DMS153 (cell line): ENCODE measurements around the gene PCBP2.

Source experiments
- DNase-seq: peaks from one replicate; lab custom pipeline; 2025; lab: John Stamatoyannopoulos, UW

The PCBP2 gene

DNA sequence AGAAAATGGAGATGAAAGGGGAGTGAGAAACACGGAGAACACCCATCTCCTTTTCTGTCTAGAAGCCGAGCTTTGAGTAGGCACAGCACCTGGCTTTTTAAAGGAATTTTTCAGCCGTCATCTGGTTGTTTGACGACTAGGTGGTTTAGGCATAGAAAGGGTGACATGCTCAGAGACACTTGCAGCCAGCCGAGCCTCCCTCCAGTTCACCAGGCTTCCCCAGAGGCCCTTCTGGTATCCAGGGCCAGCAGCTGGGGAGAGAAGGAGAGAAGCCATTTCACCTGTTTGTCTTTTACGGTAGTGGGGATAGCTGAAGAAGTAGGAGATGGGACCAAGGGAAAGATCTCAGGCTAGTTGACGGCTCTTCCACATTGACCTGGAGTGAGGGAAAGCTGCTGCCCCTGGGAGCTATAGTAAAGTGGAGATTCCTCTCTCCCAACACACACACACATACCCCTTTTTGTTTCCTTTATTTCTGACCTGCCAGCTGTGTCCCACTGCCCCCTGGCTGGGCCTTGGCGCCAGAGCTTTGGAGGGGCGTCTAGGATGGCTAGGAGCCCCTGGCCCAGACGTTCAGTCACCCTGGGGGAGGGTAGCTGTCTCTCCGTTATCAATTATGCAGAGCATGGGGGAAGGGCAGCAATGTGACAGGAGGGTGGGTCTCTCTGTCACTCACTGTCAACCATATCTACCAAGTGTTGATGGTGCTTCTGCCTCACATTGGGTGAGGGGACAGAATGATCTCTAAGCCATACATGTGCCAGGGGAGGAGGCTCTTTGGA lies 41.9 kb downstream of the PCBP2 start:
- DNase-seq: no peak

DNA sequence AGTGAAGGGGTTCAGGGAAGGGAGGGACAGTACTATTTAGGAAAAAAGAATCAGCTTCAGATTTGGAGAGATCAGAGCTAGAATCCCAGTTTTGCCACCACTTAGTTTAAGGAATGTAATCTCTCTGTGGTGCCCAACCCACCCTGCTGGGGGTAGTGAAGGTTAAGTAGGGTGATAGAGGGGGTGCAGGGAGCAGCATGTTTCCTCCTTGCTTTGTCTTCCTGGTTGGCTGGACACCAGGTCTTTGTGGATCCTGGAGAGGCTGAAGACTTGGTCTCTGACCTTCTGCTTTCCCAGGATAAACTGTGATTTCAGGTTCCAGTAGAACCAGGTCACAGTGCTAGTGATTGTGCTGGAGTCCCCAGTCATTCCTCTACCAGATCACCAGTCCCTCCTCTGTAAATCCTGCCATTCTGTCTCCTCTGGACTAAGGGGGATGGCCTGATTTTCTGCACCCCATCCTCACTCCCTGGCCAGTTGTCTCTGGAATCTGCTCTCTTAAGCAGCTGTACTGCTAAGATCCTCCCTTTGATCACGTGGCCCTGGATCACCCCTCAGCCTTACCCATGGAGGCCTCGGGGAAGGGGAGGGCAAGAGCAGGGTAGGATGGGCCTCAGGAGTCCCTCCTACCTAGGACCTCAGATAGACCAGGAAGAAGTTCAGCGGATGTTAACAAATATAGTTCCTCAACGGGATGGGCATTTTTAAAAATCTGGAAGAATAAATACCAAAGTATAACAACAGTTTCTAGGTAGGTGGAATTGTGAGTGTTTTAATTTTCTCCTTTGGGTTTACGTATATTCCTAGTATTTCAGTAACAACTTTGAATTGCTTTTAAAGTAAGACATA lies 44.2 kb downstream of the PCBP2 start:
- DNase-seq: no peak

DNA sequence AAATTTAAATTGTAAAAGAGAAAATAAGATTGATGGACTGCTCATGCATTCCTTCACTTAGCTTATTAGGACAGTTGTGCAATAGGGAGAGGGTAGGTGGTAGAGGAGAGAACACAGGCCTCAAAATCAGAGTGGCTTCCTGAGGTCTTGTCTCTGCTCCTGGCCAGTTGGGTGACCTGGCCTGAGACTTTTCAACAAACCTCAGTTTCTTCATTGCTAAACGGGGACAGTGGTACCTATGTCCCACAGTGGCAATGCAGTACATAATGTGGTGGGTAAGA lies 44.8 kb downstream of the PCBP2 start:
- no peak for DNase-seq

DNA sequence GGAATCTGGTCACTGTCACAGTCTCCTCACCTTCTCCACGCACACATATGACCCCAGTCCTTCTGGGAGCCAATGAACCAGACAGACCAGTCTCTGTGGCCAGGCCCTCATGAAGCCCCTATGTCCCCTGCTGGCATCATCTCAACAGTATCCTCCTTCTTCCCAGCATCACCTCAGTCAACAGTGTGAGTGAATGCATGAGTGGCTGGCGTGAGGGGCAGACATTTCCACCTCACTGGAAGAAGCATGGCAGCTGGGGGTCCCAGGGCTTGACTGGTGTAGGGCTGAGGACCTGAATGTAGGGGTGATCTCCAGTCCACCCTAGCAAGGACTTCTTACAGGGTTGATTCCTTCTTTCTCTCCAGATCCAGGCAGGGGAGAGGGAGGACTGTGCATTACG lies 45.6 kb downstream of the PCBP2 start:
- DNase-seq: no peak

DNA sequence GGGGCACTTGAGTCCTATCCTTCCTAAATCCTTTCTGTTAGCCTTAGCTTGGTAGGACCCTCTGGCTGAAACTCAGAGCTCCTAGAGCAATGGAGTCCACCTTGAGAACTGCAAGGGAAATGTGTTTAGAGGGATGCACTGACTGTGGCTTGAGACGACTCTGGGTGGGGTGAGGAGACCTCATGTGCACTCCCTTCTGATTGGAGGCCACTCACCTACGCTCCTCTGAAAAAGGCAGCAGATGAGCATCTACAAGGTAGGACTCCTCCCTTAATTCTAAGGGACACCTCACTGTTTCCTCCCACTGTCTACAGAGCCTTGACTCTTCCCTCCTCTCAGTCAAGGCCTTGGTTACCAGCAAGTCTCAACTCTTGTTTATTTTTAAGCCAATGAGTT lies 46.3 kb downstream of the PCBP2 start:
- no peak for DNase-seq

DNA sequence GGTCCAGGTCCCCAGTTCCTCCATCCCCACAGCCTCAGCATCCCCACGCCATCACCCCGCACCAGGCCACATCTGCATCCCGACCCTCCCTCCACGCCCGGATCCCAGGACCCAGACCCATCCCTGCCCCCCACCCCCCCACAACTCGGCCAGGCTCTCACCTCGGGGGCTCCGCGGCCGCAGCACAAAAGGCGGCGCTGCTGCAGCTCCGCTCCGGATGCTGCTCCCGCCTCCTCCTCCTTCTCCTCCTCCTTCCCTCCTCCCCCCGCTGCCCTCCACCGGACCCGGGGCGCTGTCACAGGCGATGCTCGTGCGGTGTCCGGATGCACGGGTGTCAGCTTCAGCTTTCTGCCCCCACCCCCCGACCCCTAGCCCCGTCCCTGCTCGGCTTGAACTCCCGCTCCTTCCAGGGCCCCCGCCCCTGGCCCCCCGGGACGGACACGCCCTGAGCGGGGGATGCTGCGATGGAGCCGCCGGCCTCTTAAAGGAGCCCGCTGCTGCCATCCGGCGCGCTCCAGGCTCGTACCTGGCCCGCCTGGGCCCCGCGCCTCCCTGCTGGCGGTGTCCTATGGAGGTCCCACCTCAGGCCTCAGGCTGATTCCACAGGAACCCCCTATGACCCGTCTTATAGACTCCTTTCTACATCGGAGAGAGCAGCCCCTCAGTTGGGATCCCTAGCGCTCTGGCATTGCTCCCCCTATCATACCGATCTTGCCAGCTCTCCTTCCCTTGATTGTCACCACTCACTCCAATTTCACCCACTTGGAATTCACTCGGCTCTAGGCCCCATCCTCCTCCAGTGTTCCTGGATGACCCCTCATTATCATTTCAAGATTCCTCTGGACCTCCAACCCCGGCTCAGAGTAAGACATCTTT lies 47.6 kb downstream of the PCBP2 start, which contains the start of gene MAP3K12:
Gene MAP3K12 (minus strand): TSS at position 193 of the 876 bp plus-strand sequence. CDS start 12,067 bp downstream, outside the sequence.
- no peak for DNase-seq

DNA sequence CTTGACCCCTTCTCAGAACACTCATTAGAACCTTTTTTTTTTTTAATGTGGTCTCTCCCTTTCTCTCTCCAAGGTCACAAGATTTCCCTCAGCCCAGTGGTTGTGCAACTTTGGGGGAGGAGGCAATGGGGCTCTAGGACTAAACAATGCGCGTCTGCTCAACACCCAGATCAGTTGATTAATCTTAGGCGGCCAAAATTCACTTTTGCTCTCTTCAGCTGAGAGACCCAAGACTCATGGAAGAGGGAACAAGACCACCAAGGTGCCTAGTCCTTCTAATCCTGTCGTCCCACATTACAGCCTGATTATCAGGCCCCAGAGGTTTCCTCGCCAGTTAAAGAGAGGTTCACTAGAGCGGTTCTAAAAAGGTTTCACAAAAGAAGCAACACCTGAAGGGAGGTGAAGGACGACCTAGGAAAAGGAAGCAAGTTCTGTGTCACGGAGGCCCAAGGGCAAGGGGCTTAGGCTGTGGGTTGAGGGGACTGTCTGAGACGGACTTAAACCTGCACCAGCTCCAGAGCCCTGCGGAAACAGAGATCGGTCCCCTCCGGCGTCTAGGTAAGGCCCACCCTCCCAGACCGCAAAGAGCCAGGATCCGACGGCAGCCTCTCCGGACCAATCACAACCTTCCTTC lies 48.4 kb downstream of the PCBP2 start:
- no peak for DNase-seq

DNA sequence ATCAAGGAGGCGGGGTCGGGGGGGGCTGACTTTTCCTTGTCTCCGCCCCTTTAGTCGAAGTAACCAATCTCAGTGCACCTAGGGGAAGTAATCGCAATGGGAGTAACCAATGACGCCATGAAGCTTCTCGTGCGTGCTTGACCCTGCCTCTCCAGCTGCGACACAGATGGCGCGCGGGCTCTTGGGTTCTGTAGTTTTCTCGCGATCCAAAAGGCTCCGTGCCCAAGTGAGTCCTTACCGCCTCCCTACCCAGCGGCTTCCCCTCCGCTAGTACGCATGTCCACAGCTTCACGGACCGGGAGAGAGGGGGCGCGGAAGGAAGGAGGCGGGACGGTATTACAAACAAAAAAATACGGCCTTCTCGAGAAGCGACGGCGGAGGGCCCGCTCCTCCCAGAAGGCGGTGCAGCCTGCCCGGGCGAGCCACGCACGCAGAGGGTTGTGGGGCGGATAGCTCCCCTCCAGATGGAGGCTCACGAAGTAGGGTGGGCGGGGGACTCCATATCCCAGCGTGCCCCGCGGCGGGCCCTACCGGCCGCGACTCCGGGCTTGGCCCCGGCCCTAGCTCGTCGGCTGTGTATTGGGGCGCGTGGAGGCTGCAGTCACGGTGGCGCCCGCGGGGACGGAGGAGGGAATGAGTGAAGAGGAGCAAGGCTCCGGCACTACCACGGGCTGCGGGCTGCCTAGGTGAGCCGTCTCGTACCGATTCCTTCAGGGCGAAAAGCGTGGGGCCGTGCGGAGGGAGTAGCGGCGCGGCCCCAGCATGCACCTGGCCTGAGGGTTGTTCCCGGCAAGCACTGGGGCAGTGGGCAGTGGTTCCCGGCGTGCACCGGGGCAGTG lies 49.1 kb downstream of the PCBP2 start, which contains the start of gene TARBP2:
Gene TARBP2 (plus strand): TSS at position 508 of the 839 bp plus-strand sequence. CDS start 126 bp downstream, at position 634.
- DNase-seq: peak; percentile 99

DNA sequence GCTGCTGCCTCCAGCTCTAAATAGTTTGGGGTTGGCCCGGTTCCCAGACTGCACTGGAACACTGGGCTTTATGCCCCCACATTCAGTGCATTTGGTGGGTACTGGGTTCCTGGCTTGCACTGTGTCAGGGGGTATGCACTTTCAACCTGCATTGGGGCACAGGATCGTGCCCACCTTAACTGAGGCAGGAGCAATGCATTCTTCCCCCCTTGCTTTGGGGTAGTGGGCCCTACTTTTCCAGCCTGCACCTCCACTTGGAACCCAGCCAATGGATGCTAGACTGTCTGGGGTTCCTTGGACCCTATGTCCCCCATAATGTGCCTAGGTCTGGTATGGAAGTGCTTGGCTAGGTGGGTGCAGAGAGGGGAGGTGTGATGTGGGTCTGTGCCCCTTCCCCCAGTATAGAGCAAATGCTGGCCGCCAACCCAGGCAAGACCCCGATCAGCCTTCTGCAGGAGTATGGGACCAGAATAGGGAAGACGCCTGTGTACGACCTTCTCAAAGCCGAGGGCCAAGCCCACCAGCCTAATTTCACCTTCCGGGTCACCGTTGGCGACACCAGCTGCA lies 49.8 kb downstream of the PCBP2 start:
- DNase-seq: no peak

DNA sequence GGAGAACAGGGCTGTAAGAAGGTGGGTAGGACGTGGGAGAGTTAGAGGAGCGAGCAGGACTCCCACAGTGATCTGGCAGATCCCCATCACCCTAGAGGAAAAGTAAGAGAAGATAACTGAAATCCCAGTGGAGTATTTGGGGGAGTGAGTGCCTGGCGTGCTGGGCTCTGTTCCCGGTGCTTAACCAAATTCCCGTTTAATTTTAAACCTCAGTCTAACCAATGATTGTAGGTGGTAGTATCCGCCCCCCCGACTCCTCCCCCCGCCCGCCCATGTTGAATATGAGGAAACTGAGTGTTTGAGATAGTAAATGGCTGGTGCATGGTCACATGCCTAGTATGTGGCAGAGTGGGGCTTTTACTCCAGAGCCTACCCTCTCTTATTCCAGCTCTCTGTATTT lies 50.4 kb downstream of the PCBP2 start:
- DNase-seq: no peak

DNA sequence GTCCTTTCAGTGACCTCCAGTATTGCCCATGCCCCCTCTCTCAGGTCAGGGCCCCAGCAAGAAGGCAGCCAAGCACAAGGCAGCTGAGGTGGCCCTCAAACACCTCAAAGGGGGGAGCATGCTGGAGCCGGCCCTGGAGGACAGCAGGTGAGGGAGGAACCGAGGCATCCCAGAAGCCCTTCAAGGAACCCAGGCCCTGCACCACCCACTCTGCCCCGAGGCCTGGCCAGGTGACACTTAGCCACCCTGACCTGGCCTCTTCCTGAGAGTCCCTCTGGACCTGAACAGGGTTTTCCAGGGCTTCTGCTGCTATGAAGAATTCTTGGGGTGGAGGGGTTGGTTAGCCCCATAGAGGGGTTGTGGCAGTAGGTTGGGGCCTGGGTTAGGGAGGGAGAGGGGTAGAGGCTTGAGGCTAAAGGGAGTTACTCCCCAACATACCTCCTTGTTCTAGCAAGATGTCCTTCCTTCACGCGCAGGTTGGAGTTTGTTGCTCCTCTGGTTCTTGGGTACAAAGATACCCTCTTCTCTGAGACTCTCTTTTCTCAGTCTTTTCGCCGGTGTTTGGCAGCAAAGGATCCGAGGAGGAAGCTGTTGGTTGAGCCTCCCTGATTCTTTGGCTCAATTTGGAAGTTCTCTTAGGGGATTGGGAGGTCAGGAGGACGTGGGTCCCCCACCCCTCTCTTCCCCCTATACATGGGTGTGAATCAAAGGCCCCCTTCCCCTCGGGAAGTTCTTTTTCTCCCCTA lies 51.3 kb downstream of the PCBP2 start:
- no peak for DNase-seq

DNA sequence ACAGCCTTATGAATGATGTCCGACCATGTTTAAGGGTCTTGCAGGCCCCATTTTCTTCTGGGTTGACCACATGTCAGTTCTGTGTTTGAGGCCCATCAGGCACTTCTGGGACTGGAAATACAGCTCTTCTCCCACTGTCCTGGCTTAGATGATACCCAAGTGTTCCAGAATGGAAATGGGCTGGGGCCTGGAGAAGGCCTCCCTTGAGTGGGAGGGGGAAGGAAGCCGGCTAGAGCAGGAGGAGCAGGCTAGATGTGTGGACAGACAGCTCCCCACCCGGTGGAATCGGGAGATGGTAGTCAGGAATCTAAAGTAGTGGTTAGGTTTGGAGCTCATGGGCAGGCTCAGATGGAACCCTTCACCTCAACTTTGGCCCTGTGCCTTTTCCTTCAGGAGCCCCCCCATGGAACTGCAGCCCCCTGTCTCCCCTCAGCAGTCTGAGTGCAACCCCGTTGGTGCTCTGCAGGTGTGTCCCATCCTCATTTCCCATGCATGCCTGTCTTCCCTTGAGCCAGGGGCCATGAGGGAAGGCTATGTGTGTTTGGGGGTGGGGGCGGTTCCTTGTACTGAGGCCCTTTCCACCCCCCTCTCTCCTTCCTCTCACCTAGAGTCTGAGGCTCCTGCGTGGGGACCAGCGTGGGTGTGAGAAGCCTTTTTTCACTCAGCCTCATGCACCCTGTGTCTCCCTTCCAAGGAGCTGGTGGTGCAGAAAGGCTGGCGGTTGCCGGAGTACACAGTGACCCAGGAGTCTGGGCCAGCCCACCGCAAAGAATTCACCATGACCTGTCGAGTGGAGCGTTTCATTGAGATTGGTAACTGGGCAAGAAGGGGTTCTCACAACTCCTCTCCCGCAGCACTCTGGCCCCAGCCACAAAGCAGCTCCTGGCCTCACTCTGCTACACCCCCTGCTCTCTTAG lies 52.4 kb downstream of the PCBP2 start:
- DNase-seq: no peak

DNA sequence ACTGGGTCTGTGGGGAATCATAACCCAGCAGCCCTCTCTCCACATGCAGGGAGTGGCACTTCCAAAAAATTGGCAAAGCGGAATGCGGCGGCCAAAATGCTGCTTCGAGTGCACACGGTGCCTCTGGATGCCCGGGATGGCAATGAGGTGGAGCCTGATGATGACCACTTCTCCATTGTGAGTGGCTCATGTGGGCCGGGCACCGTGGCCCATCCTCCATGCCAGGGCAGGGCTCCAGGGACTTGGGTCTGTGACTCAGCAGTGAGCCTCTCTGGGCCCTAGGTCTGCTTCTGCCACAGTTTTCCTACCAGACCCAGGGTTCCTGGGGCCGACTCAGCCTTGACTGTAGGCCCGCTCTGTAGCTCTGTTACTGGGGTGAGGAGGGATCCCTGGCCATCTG lies 53.2 kb downstream of the PCBP2 start:
- DNase-seq: no peak

DNA sequence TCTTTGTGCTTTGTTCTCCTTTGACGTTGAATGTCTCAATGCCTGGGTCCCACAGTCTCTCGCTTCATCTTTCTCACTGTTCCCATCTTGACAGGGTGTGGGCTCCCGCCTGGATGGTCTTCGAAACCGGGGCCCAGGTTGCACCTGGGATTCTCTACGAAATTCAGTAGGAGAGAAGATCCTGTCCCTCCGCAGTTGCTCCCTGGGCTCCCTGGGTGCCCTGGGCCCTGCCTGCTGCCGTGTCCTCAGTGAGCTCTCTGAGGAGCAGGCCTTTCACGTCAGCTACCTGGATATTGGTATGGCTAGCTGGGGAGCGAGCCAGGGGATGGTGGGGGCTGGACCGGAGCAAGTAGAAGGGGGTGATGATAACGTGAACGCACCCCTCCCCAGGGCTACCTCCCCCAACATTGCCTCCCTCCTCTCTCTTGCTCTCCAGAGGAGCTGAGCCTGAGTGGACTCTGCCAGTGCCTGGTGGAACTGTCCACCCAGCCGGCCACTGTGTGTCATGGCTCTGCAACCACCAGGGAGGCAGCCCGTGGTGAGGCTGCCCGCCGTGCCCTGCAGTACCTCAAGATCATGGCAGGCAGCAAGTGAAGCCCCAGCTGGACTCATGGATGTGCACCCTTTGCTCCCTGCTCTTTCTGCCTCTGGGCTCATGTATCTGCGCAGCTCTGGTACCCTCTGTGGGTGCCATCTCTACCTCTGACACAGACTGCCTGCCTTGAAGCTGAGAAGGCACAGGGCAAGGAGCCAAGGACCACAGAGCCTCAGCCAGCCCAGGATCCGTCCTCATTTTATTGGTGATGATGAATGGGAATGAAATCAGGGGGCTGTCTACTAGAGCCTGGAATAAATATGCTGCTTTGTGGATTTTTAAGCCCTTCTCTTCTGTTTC lies 53.9 kb downstream of the PCBP2 start:
- DNase-seq: no peak

DNA sequence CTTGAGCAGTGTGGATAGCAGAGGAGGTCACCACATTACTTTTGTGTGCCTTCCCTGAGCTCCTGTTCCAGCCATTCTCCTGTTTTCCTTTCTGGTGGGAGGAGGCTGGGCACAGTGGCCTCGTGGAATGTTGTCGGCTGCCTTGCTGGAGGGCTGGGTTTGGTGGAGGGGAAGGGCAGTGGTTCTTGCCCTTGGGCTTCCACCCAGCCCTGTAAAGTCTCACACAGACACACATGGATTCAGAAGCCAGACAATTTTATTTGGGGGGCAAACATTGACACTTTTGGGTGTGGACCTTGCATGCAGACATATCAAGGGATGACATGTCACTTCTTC lies 54.5 kb downstream of the PCBP2 start:
- DNase-seq: no peak

DNA sequence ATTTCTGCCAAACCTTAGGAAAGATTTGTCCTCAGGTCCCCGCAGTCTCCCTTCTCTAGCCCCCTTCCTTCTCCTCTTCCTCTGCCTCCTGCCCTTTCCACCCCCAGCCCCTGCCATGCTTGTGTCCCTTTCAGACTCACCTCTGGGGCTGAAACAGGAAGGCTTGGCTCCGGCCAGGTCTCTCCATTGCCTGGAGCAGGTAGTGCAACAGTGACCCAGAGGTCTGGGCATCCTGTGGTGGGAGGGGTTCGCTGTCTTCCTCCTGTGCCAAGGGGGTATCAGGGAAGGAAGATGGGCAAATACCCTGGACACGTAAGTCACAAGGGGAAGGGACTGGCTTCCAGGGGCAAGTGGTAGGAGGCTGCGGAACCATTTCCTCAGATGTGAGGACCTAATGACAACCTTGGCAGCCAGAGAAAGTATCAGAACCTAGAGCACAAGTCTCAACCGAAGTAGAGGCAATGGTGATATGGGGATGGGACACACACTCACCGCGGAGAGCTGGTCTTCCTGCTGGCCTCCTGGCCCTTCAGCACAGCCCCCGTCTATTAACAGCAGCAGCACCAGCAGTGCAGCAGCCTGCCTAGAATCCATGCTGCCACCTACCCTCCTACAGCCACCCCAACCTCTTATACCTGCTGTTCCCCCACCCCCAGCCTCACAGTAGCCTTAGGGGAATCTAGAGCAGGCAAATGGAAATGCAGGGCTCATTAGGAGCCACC lies 55.1 kb downstream of the PCBP2 start, which contains the start of gene NPFF:
Gene NPFF (minus strand): TSS at position 604 of the 722 bp plus-strand sequence. CDS start 10 bp downstream, at position 594.
- DNase-seq: no peak

DNA sequence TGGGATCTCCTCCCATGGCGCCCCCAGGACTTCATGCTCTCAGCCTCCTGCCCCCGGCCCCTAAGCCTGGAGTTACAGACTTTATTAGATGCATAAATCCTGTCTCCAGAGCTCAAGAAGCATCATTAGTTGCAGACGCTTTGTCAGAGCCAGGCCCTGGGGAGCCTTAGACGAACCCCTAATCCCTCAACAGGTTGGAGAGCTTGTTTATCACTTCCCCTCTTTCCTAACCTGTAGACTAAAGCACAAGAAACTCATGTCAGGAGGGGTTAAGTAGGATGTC lies 55.6 kb downstream of the PCBP2 start:
- no peak for DNase-seq
